K562 (cell line): Measurements from ENCODE around the gene CCNL2. TPM values are rescaled to one million over a fixed set of nuclear protein-coding genes. Genes with fewer than 3 reads are reported as not detected.
A peak's percentile ranks its signal among the peaks of the same experiment; 100 is the strongest.

Source experiments
- ATAC-seq: fragments of 200-7000 bp; cut with Tn5 transposase; 3 replicates; pipeline ENCODE4 v1.9.1; 2020; ENCODE audit warnings: moderate library complexity
- BruUV-seq: library from RNA; stranded (reverse); fragments of 400-500 nt; replicated peaks from 2 replicates; lab custom pipeline; 2021; lab: Mats Ljungman, UMichigan
- CTCF ChIA-PET: fragments of 300-600 bp; formaldehyde crosslinking; extraction: SDS; loops from one replicate; lab custom pipeline; 2021; ENCODE audit warnings: low intra/inter-chr PET ratio; lab: Yijun Ruan, JAX
- POLR2A ChIA-PET: fragments of 300-600, 350-650 bp; sonication (Branson Sonifier 250); formaldehyde crosslinking; extraction: SDS; loops from one replicate; lab custom pipeline; 2021; ENCODE audit warnings: antibody characterized with exemption, inconsistent platforms; lab: Yijun Ruan, JAX
- DNase-seq, 4 experiments: peaks; one replicate each; pipeline versions ENCODE4 v3.0.0 to v3.0.0-alpha.2; 2011 to 2018; ENCODE audit warnings: low spot score in 3 of 4, mixed read lengths in 3 of 4; ENCODE audit errors: extremely low read depth in 1 of 4
- FAIRE-seq: peaks from 2 replicates; lab custom pipeline; 2011; peaks lifted over from hg19 to GRCh38; lab: Jason Lieb, UNC
- H2AFZ ChIP-seq: 2 replicates; pipeline ENCODE4 v1.6.0; 2011; ENCODE audit warnings: low read depth, low read length, control low read depth, inconsistent platforms
- H3K27ac ChIP-seq: fragments of 200-600 bp; 3 replicates; pipeline ENCODE4 v1.8.0; 2011; ENCODE audit warnings: low read depth, mild to moderate bottlenecking, control low read depth, inconsistent platforms, low read length, moderate library complexity, mixed read lengths; ENCODE audit errors: extremely low read depth
- H3K27me3 ChIP-seq, 2 experiments: fragments of 300-600 bp in 1 of 2; 2 replicates in 1 of 2; 3 replicates in 1 of 2; pipeline versions ENCODE4 v1.6.0 to v1.8.0; 2011; ENCODE audit warnings: inconsistent platforms in 2 of 2, low read length in 2 of 2, mild to moderate bottlenecking in 1 of 2, mixed read lengths in 1 of 2, moderate library complexity in 1 of 2; ENCODE audit not compliant: control insufficient read depth in 2 of 2, insufficient read depth in 2 of 2
- H3K36me3 ChIP-seq: fragments of 300-600 bp; 3 replicates; pipeline ENCODE4 v1.8.0; 2011; ENCODE audit warnings: mild to moderate bottlenecking, low read length, inconsistent platforms; ENCODE audit not compliant: control insufficient read depth, insufficient read depth
- H3K4me1 ChIP-seq, 2 experiments: fragments of 200-600 bp in 1 of 2; replicated peaks in 1 of 2; 2 replicates in 1 of 2; 3 replicates in 1 of 2; pipeline versions ENCODE4 v1.5.1 to v1.8.0; 2011; ENCODE audit warnings: inconsistent platforms in 2 of 2, low read length in 2 of 2, mild to moderate bottlenecking in 1 of 2, mixed read lengths in 1 of 2, moderate library complexity in 1 of 2; ENCODE audit not compliant: control insufficient read depth in 2 of 2, insufficient read depth in 2 of 2
- H3K4me2 ChIP-seq: 2 replicates; pipeline ENCODE4 v1.6.1; 2011; ENCODE audit warnings: low read length, control low read depth, inconsistent platforms, mixed read lengths; ENCODE audit not compliant: insufficient read depth
- H3K4me3 ChIP-seq: fragments of 200-600 bp; sonication (generic), shearing (Covaris generic); 2 replicates; pipeline ENCODE4 v1.5.1; 2016; ENCODE audit warnings: control low read depth, inconsistent platforms
- H3K79me2 ChIP-seq: fragments of 200-600 bp; 3 replicates; pipeline ENCODE4 v1.8.0; 2011; ENCODE audit warnings: low read length, inconsistent platforms; ENCODE audit not compliant: control insufficient read depth, insufficient read depth
- H3K9ac ChIP-seq, 2 experiments: 2 replicates each; pipeline versions ENCODE4 v1.6.0 to v1.6.1; 2011; ENCODE audit warnings: low read depth in 2 of 2, low read length in 2 of 2, control low read depth in 1 of 2, inconsistent platforms in 1 of 2, mild to moderate bottlenecking in 1 of 2, mixed read lengths in 1 of 2; ENCODE audit not compliant: insufficient read depth in 1 of 2
- H3K9me1 ChIP-seq: one replicate; pipeline ENCODE4 v1.6.0; 2011; ENCODE audit warnings: inconsistent platforms, mild to moderate bottlenecking, low read length, moderate library complexity; ENCODE audit not compliant: control insufficient read depth, insufficient read depth
- H3K9me3 ChIP-seq: replicated peaks from 2 replicates; pipeline ENCODE4 v1.5.1; 2011; ENCODE audit warnings: low read depth, low read length, inconsistent platforms; ENCODE audit not compliant: control insufficient read depth, insufficient read depth
- H4K20me1 ChIP-seq: replicated peaks from 2 replicates; pipeline ENCODE4 v1.6.1; 2011; ENCODE audit warnings: low read length, inconsistent platforms, mixed read lengths; ENCODE audit not compliant: control insufficient read depth, insufficient read depth
- BCOR ChIP-seq: fragments of 450-650 bp; IDR thresholded peaks from 2 replicates; pipeline ENCODE4 v1.6.1; 2016
- BRF1 ChIP-seq: IDR thresholded peaks from 3 replicates; pipeline ENCODE4 v1.6.1; 2011; ENCODE audit warnings: borderline replicate concordance, mild to moderate bottlenecking; ENCODE audit not compliant: insufficient read length; ENCODE audit errors: extremely low read depth
- CBX1 ChIP-seq: sonication (generic); IDR thresholded peaks from 2 replicates; pipeline ENCODE4 v1.6.1; 2016; ENCODE audit warnings: antibody characterized with exemption, low read depth, mild to moderate bottlenecking
- MAX ChIP-seq: sonication (generic); formaldehyde crosslinking; IDR thresholded peaks from 2 replicates; pipeline ENCODE4 v1.9.0; 2022; ENCODE audit warnings: mild to moderate bottlenecking, missing genetic modification reagents
- SREBF1 ChIP-seq: fragments of 150-350 bp; IDR thresholded peaks from 2 replicates; pipeline ENCODE4 v1.6.1; 2014; ENCODE audit warnings: antibody characterized with exemption, low read depth, low read length, borderline replicate concordance
- STAG1 ChIP-seq: sonication (generic); formaldehyde crosslinking; IDR thresholded peaks from 2 replicates; pipeline ENCODE4 v1.5.0; 2020; ENCODE audit warnings: missing genetic modification reagents, borderline replicate concordance
- ZNF217 ChIP-seq: sonication (generic); formaldehyde crosslinking; IDR thresholded peaks from 2 replicates; pipeline ENCODE4 v1.8.0; 2022; ENCODE audit warnings: mild to moderate bottlenecking, missing genetic modification reagents
- ZNF436 ChIP-seq: fragments of 250-450, 450-650 bp; sonication (Bioruptor Pico); formaldehyde crosslinking; IDR thresholded peaks from 2 replicates; pipeline ENCODE4 v1.7.0; 2020; ENCODE audit warnings: mild to moderate bottlenecking
- ZNF655 ChIP-seq: fragments of 250-450 bp; sonication (Bioruptor Pico); IDR thresholded peaks from 2 replicates; pipeline ENCODE4 v1.5.0; 2021
- WGBS: fragments of 100-300 bp; shearing (Covaris generic); methylation state at CpG from one replicate; pipeline ENCODE4 v1.1.6; 2016; ENCODE audit warnings: low coverage, mixed read lengths; ENCODE audit not compliant: insufficient coverage; ENCODE audit errors: missing lambda C conversion rate; 5-methylcytosine and 5-hydroxymethylcytosine counted together
- in situ Hi-C: fragments of 300-500 bp; cut with MboI; formaldehyde crosslinking; loops from 4 replicates; pipeline ENCODE4 v1.15.0; 2018; ENCODE audit warnings: inconsistent platforms, mixed read lengths
- intact Hi-C: fragments of 100-400 bp; cut with micrococcal nuclease; formaldehyde crosslinking; loops from 2 replicates; pipeline ENCODE4 v1.14.2; 2022
- polyA plus RNA-seq, 8 experiments: library from polyadenylated mRNA; depleted of rRNA in 4 of 8; stranded (reverse) in 5 of 8; unstranded in 3 of 8; fragments of >200 nt; fragmentation: Nextera tagmentation in 2 of 8; fragmentation: Illumina TruSeq in 1 of 8; extraction: Ambion mirVana in 2 of 8; extraction: Trizol in 1 of 8; gene quantifications; 2 replicates each; pipeline versions ENCODE4 v1.2.1 to v1.2.3, GENCODE V29; 2011 to 2014; ENCODE audit warnings: inconsistent platforms in 1 of 8, missing spikeins in 1 of 8
- total RNA-seq, 7 experiments: library from RNA; depleted of rRNA in 6 of 7; stranded (reverse); fragments of >200 nt in 6 of 7; fragmentation: Illumina TruSeq in 2 of 7; extraction: Trizol in 2 of 7; gene quantifications; 2 replicates each; pipeline versions ENCODE4 v1.2.1 to v1.2.3, GENCODE V29; 2011 to 2021; ENCODE audit warnings: low replicate concordance in 1 of 7
- TF ChIP-seq, protein P1 (sequence below): fragments of 450-650 bp; formaldehyde crosslinking; IDR thresholded peaks from 2 replicates; pipeline ENCODE4 v1.4.0; 2022; ENCODE audit warnings: missing genetic modification characterization

CCNL2 gene
- total and polyA plus RNA-seq, 9 of the 15 experiments (the other 6 are each of a cell fraction or from before 2014, with no cell fraction given): 2.8 to 287 (median 94.5) TPM

GRCh38 chr1:1436630-1437032, 37.5 kb upstream of the CCNL2 start:
- DNase-seq (peak in 1 of 4 experiments; percentile 13), ATAC-seq (no peak), FAIRE-seq (no peak)
- no peaks in the 10 kb centered on the region for H3K9me3 ChIP-seq
- in situ Hi-C loops: no loop called here
- H4K20me1 ChIP-seq: no peaks in the 10 kb centered on the region
- no peak for TF ChIP-seq ZNF217 (CRISPR knock-in tag)
- TF ChIP-seq STAG1 (CRISPR knock-in tag): 0 out of 2 replicates have a peak, but pooled peaks have one; percentile 6
- peak overlapping the region in 1 of 2 experiments; percentile 90; a peak in 2 of 4 replicates for H3K9ac ChIP-seq
- ChIA-PET POLR2A (interaction anchor here (0.6 to 1.4 kb wide), 5 partner anchors 37 to 392 kb away, joined by 3 to 7 read pairs (median 3); partner anchors contain the start of gene CCNL2), CTCF (no interaction called here)
- no peaks in the 10 kb centered on the region for H3K9me1 ChIP-seq
- no peaks in the 10 kb centered on the region; the same call in 2 of the 3 replicates for H3K79me2 ChIP-seq
- H2AFZ ChIP-seq: no peak overlapping the region
- 76% methylated on average over 7 of the region's 7 CpGs for WGBS
- H3K27me3 ChIP-seq: no peaks in the 10 kb centered on the region
- H3K36me3 ChIP-seq: no peaks in the 10 kb centered on the region
- intact Hi-C loops: no loop called here
- no peak overlapping the region for H3K4me2 ChIP-seq
- H3K27ac ChIP-seq: no peak overlapping the region
- BruUV-seq: no TSS peak
- H3K4me3 ChIP-seq: no peak overlapping the region
- H3K4me1 ChIP-seq: peaks cover 44 to 97% of the 10 kb centered on the region in 2 experiments

- ATAC-seq (no peak), DNase-seq (peak in 2 of 4 experiments; percentile 11 to 15), FAIRE-seq (no peak)
- H3K4me1 ChIP-seq: peaks cover 49 to 97% of the 10 kb centered on the region in 2 experiments
- H3K9me3 ChIP-seq: no peaks in the 10 kb centered on the region
- ChIA-PET CTCF (no interaction called here), POLR2A (interaction anchor here (0.6 to 1.4 kb wide), 3 partner anchors 37 to 392 kb away, joined by 3 to 7 read pairs (median 4); partner anchors contain the start of gene CCNL2)
- no TSS peak for BruUV-seq
- 62% methylated on average over 15 of the region's 40 CpGs for WGBS
- no peaks in the 10 kb centered on the region for H4K20me1 ChIP-seq
- intact Hi-C loops (no loop called here), in situ Hi-C loops (no loop called here)
- H3K9ac ChIP-seq: peak overlapping the region in 1 of 2 experiments; percentile 90; a peak in 3 of 4 replicates
- H3K4me2 ChIP-seq: peak overlapping the region; percentile 85; the same call in 1 of the 2 replicates
- no peaks in the 10 kb centered on the region for H3K9me1 ChIP-seq
- no peaks in the 10 kb centered on the region for H3K36me3 ChIP-seq
- H3K27me3 ChIP-seq: no peaks in the 10 kb centered on the region
- no peak overlapping the region for H3K27ac ChIP-seq
- peak overlapping the region; percentile 40 for H3K4me3 ChIP-seq
- H3K79me2 ChIP-seq: no peaks in the 10 kb centered on the region; the same call in 2 of the 3 replicates
- H2AFZ ChIP-seq: peak overlapping the region; percentile 97
- TF ChIP-seq ZNF436 (CRISPR knock-in tag) (no peak), BRF1 (no peak), MAX (CRISPR knock-in tag) (no peak), SREBF1 (no peak), CBX1 (no peak), ZNF655 (CRISPR knock-in tag) (no peak), BCOR (peak; percentile 63)
- TF ChIP-seq, protein P1, sequence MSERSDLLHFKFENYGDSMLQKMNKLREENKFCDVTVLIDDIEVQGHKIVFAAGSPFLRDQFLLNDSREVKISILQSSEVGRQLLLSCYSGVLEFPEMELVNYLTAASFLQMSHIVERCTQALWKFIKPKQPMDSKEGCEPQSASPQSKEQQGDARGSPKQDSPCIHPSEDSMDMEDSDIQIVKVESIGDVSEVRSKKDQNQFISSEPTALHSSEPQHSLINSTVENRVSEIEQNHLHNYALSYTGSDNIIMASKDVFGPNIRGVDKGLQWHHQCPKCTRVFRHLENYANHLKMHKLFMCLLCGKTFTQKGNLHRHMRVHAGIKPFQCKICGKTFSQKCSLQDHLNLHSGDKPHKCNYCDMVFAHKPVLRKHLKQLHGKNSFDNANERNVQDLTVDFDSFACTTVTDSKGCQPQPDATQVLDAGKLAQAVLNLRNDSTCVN (CRISPR knock-in tag): no peak
Observed at GRCh38 chr1:1435911-1436629, 36.9 kb upstream of the CCNL2 start.
